Urinary bladder (tissue), 4 donors: Measurements from ENCODE around the gene BCL2L1. TPM values are rescaled to one million over a fixed set of nuclear protein-coding genes. Genes with fewer than 3 reads are reported as not detected.
A peak's percentile ranks its signal among the peaks of the same experiment; 100 is the strongest.

Source experiments
- DNase-seq: peaks from one replicate; pipeline ENCODE4 v3.0.0-alpha.2; 2015; ENCODE audit errors: extremely low spot score
- H3K27ac ChIP-seq: one replicate; pipeline ENCODE4 v1.5.1; 2013; ENCODE audit warnings: low read depth, mild to moderate bottlenecking, moderate library complexity
- H3K36me3 ChIP-seq: one replicate; pipeline ENCODE4 v1.6.1; 2013; ENCODE audit warnings: mild to moderate bottlenecking, moderate library complexity; ENCODE audit not compliant: insufficient read depth
- H3K4me1 ChIP-seq: one replicate; pipeline ENCODE4 v1.6.1; 2013; ENCODE audit warnings: mild to moderate bottlenecking, moderate library complexity; ENCODE audit not compliant: insufficient read depth
- H3K4me3 ChIP-seq: one replicate; pipeline ENCODE4 v1.5.1; 2013; ENCODE audit warnings: low read depth, low read length
- WGBS: extraction: QIAGEN DNeasy Blood & Tissue Kit; methylation state at CpG from one replicate; pipeline ENCODE4 v1.1.7; 2013; 5-methylcytosine and 5-hydroxymethylcytosine counted together
- polyA plus RNA-seq: library from polyadenylated mRNA; stranded (reverse); fragments of 200-250 nt; gene quantifications from one replicate; pipeline ENCODE4 v1.2.3, GENCODE V29; 2013
- total RNA-seq: library from RNA; depleted of rRNA; stranded (reverse); fragments of >200 nt; gene quantifications from one replicate; pipeline ENCODE4 v1.2.3, GENCODE V29; 2014
- donor health status: healthy with polysubstance abuse.
- donor health status: healthy.

The BCL2L1 gene
- total and polyA plus RNA-seq, 2 donors: 24.2 to 61.3 TPM

DNA sequence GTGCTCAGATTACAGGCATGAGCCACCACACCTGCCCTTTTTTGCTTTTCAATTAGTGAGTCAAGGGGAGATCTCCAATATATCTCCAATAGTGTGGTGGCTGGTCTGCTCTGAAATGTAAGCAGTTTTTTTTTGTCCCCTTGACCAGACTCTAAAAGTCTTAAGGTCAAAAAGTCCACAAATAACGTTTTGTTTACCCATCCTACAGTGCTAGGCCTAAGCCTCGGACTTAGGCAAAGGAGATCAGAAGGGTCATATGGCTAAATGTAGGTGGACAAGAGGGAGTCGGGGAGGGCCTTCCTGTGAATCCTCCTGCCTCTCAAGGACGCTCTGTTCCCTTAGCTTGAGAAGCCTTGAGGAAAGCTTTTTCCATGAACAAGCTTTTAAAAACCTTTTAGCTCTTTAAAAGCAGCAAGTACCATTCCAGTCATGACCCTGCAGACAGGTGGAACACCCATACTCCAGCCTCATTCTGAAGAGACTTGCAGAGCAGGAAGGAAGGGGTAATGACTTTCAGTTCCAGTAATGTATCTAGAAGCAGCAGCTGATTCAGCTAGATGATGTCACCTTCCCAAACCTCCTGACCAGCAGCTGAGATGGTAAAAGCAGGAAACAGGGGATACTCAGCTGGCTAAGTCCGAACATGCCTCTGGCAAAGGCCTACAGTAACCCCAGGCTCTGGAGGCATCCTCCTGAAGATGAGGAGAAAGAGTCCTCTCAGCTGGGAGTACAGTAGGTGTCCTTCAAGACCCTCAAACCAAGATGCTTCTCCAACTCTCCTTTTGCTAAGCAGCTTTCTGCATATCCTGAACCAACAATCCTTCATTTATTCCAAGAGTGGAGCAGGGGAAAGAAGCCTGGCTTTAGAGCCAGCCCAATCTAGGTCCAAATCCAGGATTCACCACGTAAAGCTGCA, 23.6 kb downstream of the BCL2L1 start:
- peaks cover 4% of the 10 kb centered on the region for H3K4me1 ChIP-seq
- no peak for DNase-seq

GRCh38 chr20:31698243-31698802, 24.3 kb downstream of the BCL2L1 start:
- 94% methylated on average over 8 of the region's 8 CpGs for WGBS
- Histone ChIP-seq H3K4me1 (peaks cover 4% of the 10 kb centered on the region), H3K4me3 (no peak overlapping the region), H3K36me3 (no peaks in the 10 kb centered on the region), H3K27ac (peak overlapping the region; percentile 80)
- DNase-seq: no peak

More for the DNA sequence above, 23.6 kb downstream of the BCL2L1 start:
- H3K36me3 ChIP-seq: no peaks in the 10 kb centered on the region
- WGBS: 40% methylated on average over 6 of the region's 6 CpGs
- peak overlapping the region; percentile 80 for H3K27ac ChIP-seq
- H3K4me3 ChIP-seq: no peak overlapping the region

DNA sequence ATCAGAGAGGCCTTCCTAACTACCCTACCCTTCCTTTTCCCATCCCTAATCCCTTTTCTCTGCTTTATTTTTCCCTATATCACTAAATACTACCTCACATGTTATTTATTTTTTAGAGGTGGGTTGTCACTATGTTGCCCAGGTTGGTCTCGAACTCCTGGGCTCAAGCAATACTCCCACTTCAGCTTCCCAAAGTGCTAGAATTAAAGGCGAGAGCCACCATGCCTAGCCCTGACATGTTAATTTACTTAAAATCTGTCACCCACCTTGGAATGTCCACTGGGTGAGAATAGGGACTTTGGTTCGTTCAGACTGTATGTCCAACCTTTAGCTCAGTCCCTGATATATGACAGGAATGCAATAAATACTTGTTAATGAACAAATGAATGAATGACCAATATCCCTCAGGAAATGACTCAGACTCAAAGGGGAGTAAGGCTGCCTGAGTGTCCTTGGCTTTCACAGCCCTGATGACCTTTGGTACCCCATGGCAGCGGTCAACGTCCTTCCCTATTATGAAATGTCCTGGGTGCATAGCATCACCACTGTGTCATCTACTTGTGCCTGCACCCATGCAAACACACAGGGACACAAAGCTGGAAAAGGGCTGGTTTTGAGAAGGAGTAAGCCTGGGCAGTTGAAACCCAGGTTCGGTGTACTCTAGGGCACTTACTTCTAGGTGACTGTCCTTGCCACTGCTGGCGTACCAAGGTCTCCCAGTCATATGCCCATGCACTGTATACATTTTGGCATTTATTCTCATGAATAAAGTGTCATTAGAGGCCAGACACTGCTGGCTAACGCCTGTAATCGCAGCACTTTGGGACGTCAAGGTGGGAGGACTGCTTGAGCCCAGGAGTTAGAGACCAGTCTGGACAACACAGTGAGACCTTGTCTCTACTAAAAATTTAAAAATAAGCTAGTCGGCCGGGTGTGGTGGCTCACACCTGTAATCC, 26.5 kb downstream of the BCL2L1 start:
- DNase-seq: no peak
- H3K4me3 ChIP-seq: no peak overlapping the region
- H3K27ac ChIP-seq: no peak overlapping the region
- 90% methylated on average over 12 of the region's 12 CpGs for WGBS
- H3K4me1 ChIP-seq: peaks cover 4% of the 10 kb centered on the region
- no peaks in the 10 kb centered on the region for H3K36me3 ChIP-seq

- 88% methylated on average over 5 of the region's 5 CpGs for WGBS
- Histone ChIP-seq H3K4me1 (peaks cover 2% of the 10 kb centered on the region), H3K4me3 (no peak overlapping the region), H3K27ac (no peak overlapping the region), H3K36me3 (peaks cover 2% of the 10 kb centered on the region)
- no peak for DNase-seq
Observed at GRCh38 chr20:31694842-31695593, 27.6 kb downstream of the BCL2L1 start.

DNA sequence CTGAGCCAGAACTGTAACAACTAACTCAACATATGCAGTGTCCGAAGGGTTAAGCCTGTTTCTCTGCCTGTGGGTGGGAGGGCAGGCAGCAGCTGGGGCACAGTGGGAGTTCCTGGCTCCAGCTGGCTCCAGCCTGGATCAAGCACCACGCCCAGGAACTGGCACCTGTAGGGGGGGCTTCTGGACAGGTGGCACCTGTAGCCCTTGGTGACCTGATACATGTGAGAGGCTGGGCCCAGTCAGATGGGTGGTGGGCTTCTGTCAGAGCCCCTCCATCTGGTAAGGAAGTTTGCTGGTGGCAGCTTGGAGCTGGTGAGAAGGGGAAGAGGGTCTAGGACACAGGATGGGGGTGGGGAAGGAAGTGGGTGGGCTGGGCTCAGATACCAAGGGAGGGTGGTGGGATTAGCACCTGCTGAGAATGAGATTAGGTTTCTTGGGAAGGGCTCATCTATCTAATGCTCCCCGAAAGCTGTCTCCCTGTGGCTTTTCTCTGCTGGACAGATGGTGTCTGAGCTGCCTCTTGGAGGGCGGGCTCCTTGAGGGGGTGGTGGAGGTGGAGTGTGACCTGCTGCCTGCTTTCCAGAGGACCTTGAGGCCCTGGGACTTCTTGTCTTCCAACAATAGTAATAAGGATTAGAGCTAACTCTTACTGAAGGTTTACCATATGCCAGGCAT, 28.5 kb downstream of the BCL2L1 start:
- 71% methylated on average over 4 of the region's 4 CpGs for WGBS
- H3K27ac ChIP-seq: no peak overlapping the region
- peaks cover 2% of the 10 kb centered on the region for H3K4me1 ChIP-seq
- no peak overlapping the region for H3K4me3 ChIP-seq
- peaks cover 2% of the 10 kb centered on the region for H3K36me3 ChIP-seq
- DNase-seq: no peak

DNA sequence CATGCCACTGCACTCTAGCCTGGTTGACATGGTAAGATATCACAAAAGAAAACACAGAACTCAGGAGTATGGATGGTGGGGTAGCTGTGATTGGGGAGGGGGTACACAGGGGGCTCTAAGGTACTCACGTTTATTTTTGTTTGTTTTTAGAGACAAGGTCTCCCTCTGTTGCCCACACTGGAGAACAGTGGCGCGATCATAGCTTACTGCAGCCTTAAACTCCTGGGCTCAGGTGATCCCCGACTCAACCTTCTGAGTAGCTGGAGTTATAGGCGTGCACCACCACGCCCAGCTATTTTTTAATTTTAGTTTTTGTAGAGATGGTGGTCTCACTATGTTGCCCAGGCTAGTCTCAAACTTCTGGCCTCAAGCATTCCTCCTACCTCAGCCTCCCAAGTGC, 29.3 kb downstream of the BCL2L1 start:
- peaks cover 2% of the 10 kb centered on the region for H3K36me3 ChIP-seq
- no peak overlapping the region for H3K27ac ChIP-seq
- H3K4me3 ChIP-seq: no peak overlapping the region
- DNase-seq: no peak
- WGBS: 91% methylated on average over 6 of the region's 6 CpGs
- no peaks in the 10 kb centered on the region for H3K4me1 ChIP-seq

DNA sequence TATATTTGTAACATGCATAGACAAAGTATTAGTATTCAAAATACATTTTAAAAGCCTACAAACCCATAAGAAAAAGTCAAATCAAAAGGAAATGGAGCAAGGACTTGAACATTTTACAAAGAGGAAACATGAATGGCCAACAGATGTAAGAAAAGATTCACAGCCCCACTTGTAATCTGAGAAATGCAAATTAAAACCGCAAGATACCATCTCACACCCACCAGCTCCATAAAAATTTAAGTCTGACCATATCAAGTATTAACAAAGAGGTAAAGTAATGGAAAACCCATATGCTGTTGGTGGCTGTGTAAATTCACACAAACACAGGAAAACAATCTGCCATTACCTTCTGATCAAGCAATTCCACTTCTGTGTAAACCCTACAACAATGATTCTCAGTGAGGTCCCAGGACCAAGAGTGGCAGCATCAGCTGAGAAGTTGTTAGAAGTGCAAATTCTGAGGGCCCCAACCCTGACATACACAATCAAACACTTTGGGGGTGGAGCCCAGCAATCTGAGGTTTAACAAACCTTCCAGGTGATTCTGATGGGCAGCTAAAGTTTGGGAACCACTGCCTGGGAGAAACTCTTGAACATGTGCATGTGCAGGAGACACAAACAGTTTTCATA, 30.9 kb downstream of the BCL2L1 start:
- Histone ChIP-seq H3K36me3 (peaks cover 2% of the 10 kb centered on the region), H3K27ac (no peak overlapping the region), H3K4me1 (no peaks in the 10 kb centered on the region), H3K4me3 (no peak overlapping the region)
- no peak for DNase-seq
- 47% methylated on average over 1 of the region's 1 CpG for WGBS

- DNase-seq: no peak
- H3K27ac ChIP-seq: no peak overlapping the region
- no peaks in the 10 kb centered on the region for H3K4me1 ChIP-seq
- H3K36me3 ChIP-seq: peaks cover 2% of the 10 kb centered on the region
- H3K4me3 ChIP-seq: no peak overlapping the region
- WGBS: 91% methylated on average over 3 of the region's 3 CpGs
Observed at GRCh38 chr20:31690124-31690666, 32.5 kb downstream of the BCL2L1 start.

DNA sequence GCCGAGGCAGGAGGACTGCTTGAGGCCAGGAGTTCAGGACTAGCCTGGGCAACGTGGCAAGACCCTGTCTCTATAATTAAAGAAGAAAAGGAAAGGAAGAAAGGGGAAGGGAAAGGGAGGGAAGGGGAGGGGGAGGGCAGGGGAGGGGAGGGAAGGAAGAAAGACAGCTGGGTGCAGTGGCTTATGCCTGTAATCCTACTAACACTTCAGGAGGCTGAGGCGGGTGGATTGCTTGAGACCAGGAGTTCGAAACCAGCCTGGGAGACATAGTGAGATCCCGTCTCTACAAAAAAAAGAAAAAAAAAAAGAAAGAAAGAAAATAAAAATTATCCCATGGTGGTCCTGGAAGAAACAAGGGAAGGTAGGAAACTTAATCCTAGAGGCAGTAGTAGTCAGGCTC, 33.5 kb downstream of the BCL2L1 start:
- no peak for DNase-seq
- no peaks in the 10 kb centered on the region for H3K4me1 ChIP-seq
- no peak overlapping the region for H3K4me3 ChIP-seq
- WGBS: 88% methylated on average over 5 of the region's 5 CpGs
- H3K27ac ChIP-seq: no peak overlapping the region
- peaks cover 2% of the 10 kb centered on the region for H3K36me3 ChIP-seq

DNA sequence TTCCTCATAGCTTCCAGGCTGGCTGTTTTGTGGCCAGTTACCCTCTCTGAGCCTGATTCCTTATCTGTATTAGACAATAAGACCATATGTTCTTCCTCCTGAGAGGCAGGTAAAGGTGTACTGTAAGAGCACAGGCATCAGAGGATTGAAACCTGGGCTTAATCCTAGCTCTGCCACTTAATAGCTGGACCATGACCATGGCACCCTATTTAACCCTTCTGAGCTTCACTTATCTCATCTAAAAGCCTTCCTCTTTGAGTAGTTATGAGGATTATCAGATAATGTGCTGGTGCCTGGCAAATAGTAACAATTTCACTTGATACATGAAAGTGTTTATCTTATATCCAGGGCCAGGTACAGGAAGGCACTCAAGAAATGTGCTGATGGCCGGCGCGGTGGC, 34.9 kb downstream of the BCL2L1 start:
- H3K4me3 ChIP-seq: no peak overlapping the region
- 95% methylated on average over 3 of the region's 3 CpGs for WGBS
- DNase-seq: no peak
- no peak overlapping the region for H3K27ac ChIP-seq
- no peaks in the 10 kb centered on the region for H3K4me1 ChIP-seq
- H3K36me3 ChIP-seq: peaks cover 2% of the 10 kb centered on the region

GRCh38 chr20:31685853-31686643, 36.6 kb downstream of the BCL2L1 start:
- Histone ChIP-seq H3K4me3 (no peak overlapping the region), H3K4me1 (no peaks in the 10 kb centered on the region), H3K27ac (no peak overlapping the region), H3K36me3 (peaks cover 2% of the 10 kb centered on the region)
- DNase-seq: no peak
- 95% methylated on average over 2 of the region's 2 CpGs for WGBS
